ENCODE results near the gene TTC19.

- TF ChIP-seq CTCF (IDR thresholded peaks at IDR 0.05; ENCODE audit: insufficient read depth, low read length) (no peak), POLR2AphosphoS5 (IDR thresholded peaks at IDR 0.05; ENCODE audit: low read depth) (no peak), REST (IDR thresholded peaks at IDR 0.05; ENCODE audit: insufficient replicate concordance, low read depth) (no peak), GABPA (IDR thresholded peaks at IDR 0.05; ENCODE audit: low read depth) (no peak)
These were observed 3.2 kb downstream of the TTC19 start for GRCh38 chr17:16002708-16003260.
